NCI-H82 treated with DMSO at 0.1 percent for 48 hours (cell line): ENCODE measurements around the gene LRRC75A.

ENCODE experiments used
- DNase-seq: peaks from one replicate; lab custom pipeline; 2025; ENCODE audit not compliant: unreplicated experiment; lab: John Stamatoyannopoulos, UW

LRRC75A gene

GRCh38 chr17:16473044-16474011 is 18.7 kb downstream of the LRRC75A start:
- DNase-seq = no peak

- no peak for DNase-seq
Measured at GRCh38 chr17:16472539-16472938, 19.5 kb downstream of the LRRC75A start.

GRCh38 chr17:16471295-16471694 is 20.7 kb downstream of the LRRC75A start:
- no peak for DNase-seq

GRCh38 chr17:16470265-16470664 is 21.7 kb downstream of the LRRC75A start:
- DNase-seq = no peak

GRCh38 chr17:16468428-16468992 is 23.5 kb downstream of the LRRC75A start:
- no peak for DNase-seq

- DNase-seq = no peak
Measured at GRCh38 chr17:16467886-16468285, 24.1 kb downstream of the LRRC75A start.

- DNase-seq = no peak
Measured at GRCh38 chr17:16467044-16467443, 24.9 kb downstream of the LRRC75A start.

GRCh38 chr17:16466407-16466806 is 25.6 kb downstream of the LRRC75A start:
- DNase-seq = no peak

GRCh38 chr17:16465861-16466338 is 26.1 kb downstream of the LRRC75A start:
- DNase-seq = no peak

- DNase-seq = no peak
Measured at GRCh38 chr17:16465052-16465312, 27.0 kb downstream of the LRRC75A start.

- DNase-seq = no peak
Measured at GRCh38 chr17:16464303-16465051, 27.5 kb downstream of the LRRC75A start.

GRCh38 chr17:16463358-16464302 is 28.4 kb downstream of the LRRC75A start:
- DNase-seq = peak; percentile 47

GRCh38 chr17:16462070-16462864 is 29.7 kb downstream of the LRRC75A start:
- no peak for DNase-seq

GRCh38 chr17:16461606-16461866 is 30.5 kb downstream of the LRRC75A start:
- DNase-seq = no peak

GRCh38 chr17:16460796-16461605 is 31.0 kb downstream of the LRRC75A start:
- DNase-seq = no peak

GRCh38 chr17:16459855-16460550 is 32.0 kb downstream of the LRRC75A start:
- DNase-seq = no peak

GRCh38 chr17:16459271-16459670 is 32.7 kb downstream of the LRRC75A start:
- no peak for DNase-seq

- DNase-seq = no peak
Measured at GRCh38 chr17:16456742-16457316, 35.2 kb downstream of the LRRC75A start.
